Cerebellar nuclear complex (tissue), 1 donor: ENCODE measurements around the gene TTYH1.
A peak's percentile ranks its signal among the peaks of the same experiment; 100 is the strongest.
"Not testable (repeated sequence)": the region's sequence is repeated elsewhere in the genome, so short reads cannot be mapped to it uniquely, and the experiment has no call there.

Source experiments
- DNase-seq, 2 experiments: peaks; one replicate each; lab custom pipeline; 2025; lab: John Stamatoyannopoulos, UW

Gene TTYH1

DNA sequence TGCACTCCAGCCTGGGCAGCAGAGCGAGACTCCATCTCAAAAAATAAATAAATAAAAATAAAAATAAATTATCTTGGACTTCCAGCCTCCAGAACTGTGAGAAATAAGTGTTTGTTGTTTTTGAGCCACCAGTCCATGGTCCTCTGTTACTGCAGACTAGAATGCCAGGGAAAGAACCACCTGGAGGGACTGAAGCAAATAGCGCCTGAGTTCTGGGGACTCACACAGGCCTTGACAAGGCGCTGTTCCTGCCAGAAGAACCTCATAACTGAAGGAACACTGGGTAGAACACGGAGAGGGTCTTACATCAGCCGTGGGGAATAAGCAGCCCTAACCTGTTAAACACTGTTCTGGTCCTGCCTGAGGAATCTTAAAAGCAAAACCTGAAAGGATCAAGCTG is 25.4 kb downstream of the TTYH1 start:
- no peak for DNase-seq

DNA sequence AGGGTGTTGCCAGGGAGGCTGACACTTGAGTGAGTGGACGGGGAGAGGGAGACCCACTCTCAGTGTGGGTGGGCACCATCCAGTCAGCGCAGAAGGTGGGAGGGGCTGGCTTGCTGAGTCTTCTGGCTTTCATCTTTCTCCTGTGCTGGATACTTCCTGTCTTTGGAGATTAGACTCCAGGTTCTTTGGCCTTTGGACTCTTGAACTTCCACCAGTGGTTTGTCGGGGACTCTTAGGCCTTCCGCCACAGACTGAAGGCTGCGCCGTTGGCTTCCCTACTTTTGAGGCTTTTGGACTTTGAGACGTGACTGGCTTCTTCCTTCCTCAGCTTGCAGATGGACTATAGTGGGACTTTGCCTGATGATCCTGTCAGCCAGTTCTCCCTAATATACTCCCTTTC is 29.5 kb downstream of the TTYH1 start:
- no peak for DNase-seq

DNA sequence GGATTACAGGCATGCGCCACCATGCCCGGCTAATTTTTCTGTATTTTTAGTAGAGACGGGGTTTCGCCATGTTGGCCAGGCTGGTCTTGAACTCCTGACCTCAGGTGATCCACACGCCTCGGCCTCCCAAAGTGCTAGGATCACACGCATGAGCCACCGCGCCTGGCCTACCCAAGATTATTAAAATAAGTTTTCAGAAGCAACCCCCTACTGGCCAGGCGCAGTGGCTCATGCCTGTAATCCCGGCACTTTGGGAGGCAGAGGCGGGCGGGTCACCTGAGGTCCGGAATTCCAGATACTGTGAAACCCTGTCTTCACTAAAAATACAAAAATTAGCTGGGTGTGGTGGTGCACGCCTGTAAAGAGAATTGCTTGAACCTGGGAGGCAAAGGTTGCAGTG is 31.1 kb downstream of the TTYH1 start:
- DNase-seq = not testable (repeated sequence)

DNA sequence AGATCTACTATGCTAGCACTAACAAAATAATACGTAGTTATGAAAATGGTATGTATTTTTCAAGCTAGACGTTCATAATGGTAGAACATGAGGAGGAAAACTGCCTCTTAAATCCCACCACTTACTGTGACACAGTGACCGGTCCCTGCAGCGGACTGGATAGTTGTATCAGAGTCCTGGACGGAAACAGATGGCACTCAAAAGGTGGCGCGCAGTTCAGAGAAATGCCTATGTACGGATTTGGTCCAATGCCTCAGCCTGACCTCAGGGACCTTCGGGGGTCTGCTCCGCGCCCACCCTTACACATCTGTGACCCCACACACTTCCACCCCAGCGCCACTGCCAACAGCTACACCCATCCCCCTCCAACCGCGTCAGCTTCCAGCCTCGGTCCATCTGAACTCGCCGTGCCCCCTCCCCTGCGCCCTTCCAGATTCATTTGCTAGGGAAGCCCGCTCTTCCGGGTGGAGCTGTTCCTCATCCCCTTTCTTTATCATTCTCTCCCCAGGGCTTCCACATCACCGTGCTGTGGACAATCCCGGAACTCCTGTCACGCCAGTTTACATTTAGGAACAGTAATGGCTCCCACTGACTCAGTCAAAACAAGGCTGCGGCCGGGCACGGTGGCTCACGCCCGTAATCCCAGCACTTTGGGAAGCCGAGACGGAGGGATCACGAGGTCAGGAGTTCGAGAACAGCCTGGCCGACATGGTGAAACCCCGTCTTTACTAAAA is 32.9 kb downstream of the TTYH1 start:
- no peak for DNase-seq

DNA sequence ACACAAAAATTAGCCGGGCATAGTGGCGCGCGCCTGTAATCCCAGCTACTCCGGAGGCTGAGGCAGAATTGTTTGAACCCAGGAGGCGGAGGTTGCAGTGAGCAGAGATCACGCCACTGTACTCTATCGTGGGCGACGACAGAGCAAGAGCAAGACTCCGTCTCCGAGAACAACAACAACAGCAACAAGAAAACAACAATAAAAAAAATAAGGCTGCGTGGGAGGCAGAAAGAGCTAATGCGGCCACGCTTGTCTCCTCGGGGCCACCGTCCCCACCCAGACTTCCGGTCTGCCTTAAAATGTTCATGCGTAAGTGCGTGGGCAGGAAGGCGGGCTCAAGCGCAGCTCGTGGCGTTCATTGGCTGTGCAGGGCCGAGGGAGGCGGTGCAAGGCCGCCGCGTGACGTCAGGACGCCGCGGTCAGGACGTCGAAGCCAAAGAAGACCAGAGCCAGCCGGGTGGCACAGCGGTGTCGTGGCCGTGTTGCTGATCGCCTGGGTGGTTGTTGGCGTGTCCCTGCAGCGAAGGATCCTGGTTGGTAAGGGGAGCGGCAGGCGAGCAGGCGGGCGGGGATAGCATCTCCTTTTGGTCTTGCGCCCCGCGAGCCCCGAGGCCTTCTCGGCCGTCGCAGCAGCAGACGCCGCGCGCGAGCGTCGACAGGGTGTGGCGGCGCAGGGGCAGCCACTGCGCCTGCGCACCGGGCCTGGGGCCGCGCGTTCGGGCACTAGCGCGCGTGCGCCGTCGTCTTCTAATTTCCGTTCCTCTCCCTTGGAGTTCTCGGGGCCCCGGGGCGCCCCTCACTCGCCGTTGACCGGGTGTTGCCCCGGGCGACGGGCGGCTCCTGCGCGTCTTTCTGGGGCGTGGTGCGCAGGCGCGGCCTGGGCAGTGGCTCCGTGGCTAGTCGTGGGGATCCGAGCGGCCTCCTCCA is 33.8 kb downstream of the TTYH1 start, which contains the start of gene LENG8:
Gene LENG8 (plus strand): TSS at position 426 of the 927 bp plus-strand sequence. CDS start 2,146 bp downstream, outside the sequence.
- peak; percentile 77 to 87 for DNase-seq

DNA sequence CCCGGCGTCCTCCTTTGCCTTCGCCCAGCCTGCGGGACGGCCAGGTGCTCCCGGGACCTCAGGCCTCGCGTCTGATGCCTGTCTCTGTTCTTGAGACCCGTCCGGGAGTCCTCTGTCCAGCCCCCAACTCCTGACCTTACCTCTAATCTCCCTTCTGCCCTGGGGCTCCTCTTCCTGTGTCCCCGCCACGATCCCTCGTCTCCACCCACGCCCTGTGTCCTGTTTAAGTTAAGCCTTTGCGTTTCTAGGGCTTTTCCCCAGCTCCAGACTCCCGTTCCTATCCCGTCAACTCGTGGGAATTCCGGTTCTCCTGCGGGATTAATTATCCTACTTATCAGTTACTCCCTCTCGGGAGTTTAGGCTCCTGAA is 34.4 kb downstream of the TTYH1 start:
- DNase-seq = no peak

DNA sequence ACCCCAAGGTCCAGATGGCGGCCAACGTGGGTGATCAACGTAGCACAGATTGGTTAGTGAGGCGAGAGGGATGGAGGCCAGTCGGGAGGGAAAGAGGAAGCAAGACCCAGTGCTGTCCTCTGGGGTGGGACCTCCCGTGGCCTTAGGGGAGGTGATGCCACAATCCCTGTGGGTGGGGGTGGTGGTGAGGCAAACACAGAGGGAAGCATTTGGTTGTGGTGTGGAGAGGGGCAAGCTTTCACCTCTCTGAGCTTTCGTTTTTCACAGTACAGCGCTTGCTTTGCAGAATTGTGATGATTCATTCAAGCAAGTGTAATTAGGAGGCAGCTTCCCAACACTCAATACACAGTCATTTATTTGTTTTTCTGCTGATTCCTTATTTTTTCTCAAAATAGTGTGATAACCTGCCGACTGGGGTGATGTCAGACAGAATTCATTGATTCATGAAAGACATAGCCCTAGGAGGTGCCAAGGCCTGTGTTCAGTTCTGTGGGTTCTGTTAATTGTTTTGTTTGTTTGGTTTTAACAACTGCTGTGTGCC is 36.1 kb downstream of the TTYH1 start:
- no peak for DNase-seq

DNA sequence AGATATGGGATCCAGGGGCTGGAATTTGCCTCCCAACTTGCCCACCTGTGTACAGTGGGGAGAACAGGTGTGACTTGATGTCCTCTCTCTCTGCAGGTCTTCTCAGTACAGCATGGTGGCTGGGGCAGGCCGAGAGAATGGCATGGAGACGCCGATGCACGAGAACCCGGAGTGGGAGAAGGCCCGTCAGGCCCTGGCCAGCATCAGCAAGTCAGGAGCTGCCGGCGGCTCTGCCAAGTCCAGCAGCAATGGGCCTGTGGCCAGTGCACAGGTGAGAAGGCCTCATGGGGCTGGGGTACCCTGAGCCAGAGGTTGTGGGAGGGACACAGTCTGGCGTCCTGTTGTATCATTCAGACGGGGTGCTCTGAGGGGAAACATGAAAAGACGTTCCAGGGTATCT is 36.7 kb downstream of the TTYH1 start:
- DNase-seq = no peak

DNA sequence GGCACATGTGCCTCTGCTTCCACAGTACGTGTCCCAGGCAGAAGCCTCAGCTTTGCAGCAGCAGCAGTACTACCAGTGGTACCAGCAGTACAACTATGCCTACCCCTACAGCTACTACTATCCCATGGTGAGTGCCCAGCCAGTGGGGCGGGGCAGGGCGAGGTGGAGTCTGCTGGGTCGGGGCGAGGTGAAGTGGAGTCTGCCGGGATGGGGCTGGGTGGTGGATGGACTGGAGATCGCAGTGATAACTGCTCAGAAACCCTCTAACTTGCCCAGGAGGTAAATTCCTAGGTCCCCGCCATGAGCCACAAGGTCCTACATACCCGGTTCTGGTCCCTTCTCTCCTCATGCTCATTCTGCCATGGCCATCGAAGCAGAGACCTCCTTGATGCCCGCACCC is 37.4 kb downstream of the TTYH1 start:
- no peak for DNase-seq

DNA sequence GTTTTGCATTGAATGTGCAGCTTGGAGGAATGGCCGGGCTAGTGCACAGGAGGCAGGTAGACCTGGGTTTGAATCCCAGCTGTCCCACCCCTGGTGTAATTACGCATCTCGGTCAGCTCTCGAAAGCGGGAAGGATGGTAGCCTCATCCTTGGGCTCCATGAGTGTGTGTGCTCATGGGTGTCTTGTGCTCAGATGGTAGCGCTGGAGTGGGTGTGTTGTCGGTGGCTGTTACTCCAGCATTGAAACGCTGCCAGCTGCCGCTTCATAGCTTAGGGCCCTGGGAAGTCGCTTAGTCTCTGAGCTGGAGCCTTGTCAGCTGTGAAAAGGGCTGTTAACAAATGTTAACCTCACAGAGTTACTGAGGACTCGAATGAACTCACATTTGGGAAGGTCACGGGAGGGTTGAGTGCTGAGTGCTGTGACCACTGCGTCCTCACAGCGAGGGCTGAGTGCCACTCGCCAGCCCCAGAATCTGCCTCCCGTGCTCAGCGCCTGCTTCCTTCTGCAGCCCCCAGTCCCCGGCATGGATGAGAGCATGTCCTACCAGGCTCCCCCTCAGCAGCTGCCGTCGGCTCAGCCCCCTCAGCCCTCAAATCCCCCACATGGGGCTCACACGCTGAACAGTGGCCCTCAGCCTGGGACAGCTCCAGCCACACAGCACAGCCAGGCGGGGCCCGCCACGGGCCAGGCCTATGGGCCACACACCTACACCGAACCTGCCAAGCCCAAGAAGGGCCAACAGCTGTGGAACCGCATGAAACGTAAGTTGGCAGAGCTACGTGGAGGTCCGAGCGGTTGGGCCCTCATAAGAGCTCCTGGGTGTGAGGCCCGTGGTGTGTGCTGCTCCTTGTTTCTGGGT is 38.9 kb downstream of the TTYH1 start:
- DNase-seq = no peak

DNA sequence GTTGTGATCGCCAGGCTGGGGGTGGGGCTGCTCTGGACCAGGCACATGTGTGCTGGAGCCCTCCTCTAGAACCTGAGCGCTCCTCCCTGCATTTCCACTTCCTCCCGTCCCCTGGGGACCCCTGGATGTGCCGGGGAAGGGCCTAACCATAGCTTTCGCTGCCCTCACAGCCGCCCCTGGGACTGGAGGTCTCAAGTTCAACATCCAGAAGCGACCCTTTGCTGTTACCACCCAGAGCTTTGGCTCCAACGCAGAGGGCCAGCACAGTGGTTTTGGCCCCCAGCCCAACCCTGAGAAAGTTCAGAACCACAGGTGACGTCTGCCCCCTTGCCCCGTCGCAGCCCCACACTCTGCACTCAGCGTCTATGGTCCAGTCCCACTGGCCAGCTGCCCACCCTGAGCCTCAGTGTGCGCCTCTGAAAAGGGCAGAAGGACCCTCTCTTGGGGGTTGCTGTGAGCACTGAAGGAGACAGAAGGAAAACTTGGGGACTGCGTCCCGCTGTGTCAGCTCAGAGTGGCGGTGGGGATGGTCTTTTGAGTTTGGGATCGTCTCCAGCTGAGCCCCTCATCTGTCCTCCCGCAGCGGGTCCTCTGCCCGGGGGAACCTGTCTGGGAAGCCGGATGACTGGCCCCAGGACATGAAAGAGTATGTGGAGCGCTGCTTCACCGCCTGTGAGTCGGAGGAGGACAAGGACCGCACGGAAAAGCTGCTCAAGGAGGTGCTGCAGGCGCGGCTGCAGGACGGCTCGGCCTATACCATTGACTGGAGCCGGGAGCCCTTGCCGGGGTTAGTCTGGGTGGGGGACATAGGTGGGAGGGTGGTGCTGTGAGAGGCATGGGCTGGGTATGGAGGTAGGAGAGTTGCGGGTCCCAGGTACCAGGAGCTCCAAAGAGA is 39.8 kb downstream of the TTYH1 start:
- DNase-seq = no peak

DNA sequence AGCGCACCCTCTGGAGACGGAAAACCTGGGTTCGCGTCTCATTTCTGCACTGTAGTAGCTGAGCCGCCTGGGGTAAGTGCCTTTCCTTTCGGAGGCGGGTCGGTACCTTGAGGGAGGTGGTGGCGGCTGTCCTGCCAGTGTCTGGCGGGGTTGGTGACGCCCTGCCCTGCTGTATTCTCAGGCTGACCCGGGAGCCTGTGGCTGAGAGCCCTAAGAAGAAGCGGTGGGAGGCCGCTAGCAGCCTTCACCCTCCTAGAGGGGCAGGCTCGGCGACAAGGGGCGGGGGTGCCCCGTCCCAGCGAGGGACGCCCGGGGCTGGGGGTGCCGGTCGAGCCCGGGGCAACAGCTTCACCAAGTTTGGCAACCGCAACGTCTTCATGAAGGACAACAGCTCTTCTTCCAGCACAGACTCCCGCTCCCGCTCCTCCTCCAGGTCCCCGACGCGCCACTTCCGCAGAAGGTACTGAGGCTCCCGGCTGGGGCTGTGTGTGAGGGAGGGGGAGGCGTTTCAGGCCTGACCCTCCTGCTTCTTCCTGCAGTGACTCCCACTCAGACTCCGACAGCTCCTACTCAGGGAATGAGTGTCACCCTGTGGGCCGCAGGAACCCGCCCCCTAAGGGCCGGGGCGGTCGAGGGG is 40.6 kb downstream of the TTYH1 start:
- no peak for DNase-seq

DNA sequence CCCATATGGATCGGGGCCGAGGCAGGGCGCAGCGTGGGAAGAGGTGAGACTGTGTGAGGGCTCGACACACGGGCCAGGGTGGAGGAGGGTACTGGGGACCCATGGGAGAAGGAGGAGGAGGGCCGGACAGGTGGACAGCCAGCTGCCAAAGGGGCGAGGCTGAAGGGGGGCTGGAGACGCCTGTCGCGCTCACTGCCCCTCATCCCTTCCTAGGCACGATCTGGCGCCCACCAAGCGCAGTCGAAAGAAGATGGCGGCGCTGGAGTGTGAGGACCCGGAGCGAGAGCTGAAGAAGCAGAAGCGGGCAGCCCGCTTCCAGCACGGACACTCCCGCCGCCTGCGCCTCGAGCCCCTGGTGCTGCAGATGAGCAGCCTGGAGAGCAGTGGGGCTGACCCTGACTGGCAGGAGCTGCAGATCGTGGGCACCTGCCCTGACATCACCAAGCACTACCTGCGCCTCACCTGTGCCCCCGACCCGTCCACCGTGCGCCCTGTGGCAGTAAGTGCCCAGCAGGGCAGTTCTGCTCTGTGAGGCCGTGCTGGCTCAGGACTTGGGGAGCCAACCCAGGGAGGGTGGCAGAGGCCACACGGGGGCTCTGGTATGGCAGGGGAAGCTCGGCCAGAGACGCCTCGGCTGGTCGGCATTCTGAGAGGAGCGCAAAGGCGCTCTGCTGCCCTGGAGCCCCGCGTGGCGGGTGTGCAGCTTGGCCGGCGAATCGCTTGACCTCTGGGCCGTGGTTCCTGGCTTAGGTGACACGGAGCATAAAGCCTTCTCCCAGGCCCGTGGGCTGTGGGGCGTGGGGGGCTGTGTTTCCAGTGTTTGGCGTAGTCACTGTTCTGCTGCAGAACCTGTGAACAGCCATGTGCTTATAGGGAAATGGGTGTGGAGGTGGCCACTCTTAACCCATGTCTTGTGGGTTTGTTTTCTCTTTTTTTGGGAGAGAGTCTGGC is 41.4 kb downstream of the TTYH1 start:
- DNase-seq = no peak

DNA sequence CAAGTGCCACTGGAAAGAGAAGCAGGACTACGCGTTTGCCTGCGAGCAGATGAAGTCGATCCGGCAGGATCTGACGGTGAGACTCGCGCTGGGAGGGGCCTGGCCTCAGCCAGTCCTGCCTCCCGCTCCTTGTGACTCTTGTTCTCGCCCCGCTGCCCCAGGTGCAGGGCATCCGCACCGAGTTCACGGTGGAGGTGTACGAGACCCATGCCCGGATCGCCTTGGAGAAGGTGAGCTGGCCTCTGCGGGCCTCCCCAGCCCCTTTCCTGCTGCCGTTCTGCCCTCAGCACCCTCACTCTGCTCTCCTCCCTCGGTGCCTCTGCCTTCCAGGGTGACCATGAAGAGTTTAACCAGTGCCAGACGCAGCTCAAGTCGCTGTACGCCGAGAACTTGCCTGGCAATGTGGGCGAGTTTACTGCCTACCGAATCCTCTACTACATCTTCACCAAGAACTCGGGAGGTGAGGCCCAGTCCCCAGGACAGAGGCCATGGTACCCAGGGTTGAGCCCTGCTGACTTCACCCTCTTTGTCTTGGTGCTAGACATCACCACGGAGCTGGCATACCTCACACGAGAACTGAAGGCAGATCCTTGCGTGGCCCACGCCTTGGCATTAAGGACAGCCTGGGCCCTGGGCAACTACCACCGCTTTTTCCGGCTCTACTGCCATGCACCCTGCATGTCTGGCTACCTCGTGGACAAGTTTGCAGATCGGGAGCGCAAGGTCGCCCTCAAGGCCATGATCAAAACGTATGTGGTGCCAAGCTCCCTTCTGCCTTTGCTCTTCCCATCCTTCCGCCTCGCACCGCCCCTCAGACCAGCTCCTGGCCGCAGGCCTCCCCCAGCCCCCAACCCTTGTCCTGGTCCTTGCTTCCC is 42.7 kb downstream of the TTYH1 start:
- DNase-seq = no peak

DNA sequence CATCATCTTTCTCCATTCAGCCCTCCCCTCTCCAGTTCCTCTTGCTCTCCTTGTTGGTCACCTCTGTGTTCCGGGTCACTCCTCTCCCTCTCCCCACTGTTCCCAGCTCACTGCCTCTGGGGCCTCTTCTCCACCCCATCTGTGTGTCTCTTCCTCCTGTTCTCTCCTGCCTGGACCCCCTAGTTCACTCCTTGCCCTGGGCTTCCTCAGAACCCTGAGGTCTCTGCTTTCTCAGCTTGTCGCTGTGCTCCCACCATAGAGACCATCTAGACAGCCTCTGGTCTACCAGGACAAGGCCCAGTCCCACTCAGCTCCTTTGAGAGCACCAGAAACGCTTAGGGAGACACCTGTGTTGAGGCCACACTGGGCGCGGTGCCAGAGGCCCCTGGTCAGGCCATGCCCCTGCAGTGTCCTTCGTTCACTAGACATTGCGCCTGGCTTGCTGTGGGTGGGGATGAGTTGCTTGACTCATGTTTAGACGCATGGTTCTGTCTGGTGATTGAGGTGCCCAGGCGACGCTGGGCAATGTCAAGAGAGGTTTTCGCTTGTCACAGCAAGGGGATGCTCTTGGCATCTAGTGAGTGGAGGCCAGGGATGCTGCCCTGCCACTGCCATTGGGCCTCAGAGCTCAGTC is 43.5 kb downstream of the TTYH1 start:
- no peak for DNase-seq

DNA sequence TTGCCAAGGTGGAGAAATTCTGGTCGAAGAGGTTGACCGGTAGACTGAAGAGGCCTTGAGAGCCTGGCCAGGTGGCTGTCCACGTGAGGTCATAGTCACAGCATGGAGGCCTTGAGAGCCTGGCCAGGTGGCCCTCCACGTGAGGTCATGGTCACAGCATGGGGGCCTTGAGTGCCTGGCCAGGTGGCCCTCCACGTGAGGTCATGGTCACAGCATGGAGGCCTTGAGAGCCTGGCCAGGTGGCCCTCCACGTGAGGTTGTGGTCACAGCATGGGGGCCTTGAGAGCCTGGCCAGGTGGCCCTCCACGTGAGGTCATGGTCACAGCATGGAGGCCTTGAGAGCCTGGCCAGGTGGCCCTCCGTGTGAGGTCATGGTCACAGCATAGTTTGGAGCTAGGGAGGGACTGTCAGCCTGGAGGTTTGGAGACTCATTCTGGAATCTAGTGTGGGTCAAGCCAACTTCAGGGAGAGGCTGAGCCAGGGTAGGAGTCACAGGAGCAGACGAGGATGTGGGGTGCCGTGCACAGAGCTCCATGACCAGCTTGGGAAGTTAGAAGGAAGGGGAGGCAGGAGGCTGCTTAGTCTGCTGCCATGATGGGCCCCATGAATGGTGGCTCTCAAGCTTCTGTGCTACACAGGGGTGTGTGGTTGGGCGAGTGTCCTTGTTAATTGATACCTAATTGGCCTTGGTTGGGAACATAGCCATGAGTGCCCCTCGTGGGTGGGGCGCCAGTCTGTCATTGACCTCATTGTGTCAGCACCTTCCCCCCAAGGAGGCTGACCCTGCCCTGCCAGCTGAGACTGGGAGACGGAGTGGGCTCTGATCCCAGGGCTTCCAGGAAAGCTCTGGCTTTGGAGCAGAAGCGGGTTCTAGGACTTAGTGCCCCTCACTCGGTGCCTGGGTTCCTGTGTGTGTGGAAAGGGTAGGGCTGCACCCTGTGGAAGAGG is 44.3 kb downstream of the TTYH1 start:
- no peak for DNase-seq
